SK-N-SH treated with all-trans-retinoic acid at 6 μM for 48 hours (cell line): ENCODE data around the gene SOX5.

Experiments
- CREB5 ChIP-seq: fragments of 250-450 bp; sonication (Bioruptor Pico); IDR thresholded peaks from 2 replicates; pipeline ENCODE4 v1.5.1; 2020; ENCODE audit warnings: low read depth, mild to moderate bottlenecking, moderate library complexity
- GLIS3 ChIP-seq: fragments of 250-450 bp; sonication (Bioruptor Pico); IDR thresholded peaks from 2 replicates; pipeline ENCODE4 v1.5.0; 2020; ENCODE audit warnings: mild to moderate bottlenecking, moderate library complexity
- PPARA ChIP-seq: fragments of 250-450 bp; sonication (Bioruptor Pico); IDR thresholded peaks from 2 replicates; pipeline ENCODE4 v1.5.0; 2020; ENCODE audit warnings: mild to moderate bottlenecking, borderline replicate concordance
- TOX ChIP-seq: fragments of 250-450 bp; sonication (Bioruptor Pico); IDR thresholded peaks from 2 replicates; pipeline ENCODE4 v1.8.0; 2021; ENCODE audit warnings: mild to moderate bottlenecking, moderate library complexity, borderline replicate concordance
- ZFP3 ChIP-seq: fragments of 250-450 bp; sonication (Bioruptor Pico); IDR thresholded peaks from 2 replicates; pipeline ENCODE4 v1.5.0; 2020; ENCODE audit warnings: mild to moderate bottlenecking, moderate library complexity
- ZFP30 ChIP-seq: fragments of 450-650 bp; formaldehyde crosslinking; IDR thresholded peaks from 2 replicates; pipeline ENCODE4 v1.5.0; 2022; ENCODE audit warnings: mild to moderate bottlenecking, moderate library complexity

DNA sequence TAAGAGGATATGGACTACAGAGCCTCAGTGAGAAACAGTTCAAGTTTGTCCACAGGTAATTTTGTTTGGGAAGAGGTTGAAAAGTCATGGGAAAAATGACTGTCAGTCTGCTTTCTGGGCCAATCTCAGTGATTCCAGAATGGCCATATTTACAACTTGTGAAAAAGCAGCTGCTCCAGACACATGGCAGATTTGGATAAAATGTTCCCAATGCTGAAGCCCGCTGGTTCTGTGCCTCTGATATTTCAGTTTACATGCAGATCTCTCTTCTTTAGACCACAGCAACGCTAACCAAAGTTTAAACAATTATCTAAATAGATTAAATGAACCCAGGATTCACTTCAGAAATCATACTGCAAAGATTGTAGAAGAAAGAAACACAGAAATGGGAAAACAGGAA is 222.8 kb downstream of the SOX5 start:
- TF ChIP-seq TOX (CRISPR knock-in tag), result no peak
- TF ChIP-seq CREB5 (CRISPR knock-in tag), result no peak
- TF ChIP-seq GLIS3 (CRISPR knock-in tag), result no peak
- no peak for TF ChIP-seq ZFP30 (CRISPR knock-in tag)
- no peak for TF ChIP-seq PPARA
- TF ChIP-seq ZFP3 (CRISPR knock-in tag), result no peak
